Measurements from ENCODE around the gene MCRS1.

Gene MCRS1

GRCh38 chr12:49567611-49568441, at the start of gene MCRS1:
Gene MCRS1 (minus strand): TSS chr12:49568142. CDS start chr12:49566731, 1,411 bp downstream.
- peaks cover 47% of the 10 kb centered on the region for H3K79me2 ChIP-seq (ENCODE audit: low read length)
- no peaks in the 10 kb centered on the region for H3K27me3 ChIP-seq (replicated peaks; ENCODE audit: insufficient read depth, low read length)

GRCh38 chr12:49616533-49617219, 48.7 kb upstream of the MCRS1 start:
- no peaks in the 10 kb centered on the region for H3K9me2 ChIP-seq (replicated peaks; ENCODE audit: insufficient read depth, low read length)
- no peak for DNase-seq
- H3K27me3 ChIP-seq (replicated peaks; ENCODE audit: insufficient read depth, low read length) = 0 out of 2 replicates have a peak, but pooled peaks cover 7% of the 10 kb centered on the region
- no peak overlapping the region for H2AFZ ChIP-seq (ENCODE audit: low read length)
- H4K20me1 ChIP-seq (ENCODE audit: insufficient read depth, low read length) = no peaks in the 10 kb centered on the region
- no peak overlapping the region for H3K27ac ChIP-seq (ENCODE audit: low read length)
- peaks cover 5% of the 10 kb centered on the region; the same call in 1 of the 2 replicates for H3F3A ChIP-seq (ENCODE audit: insufficient read depth, low read length)
- H3K4me1 ChIP-seq (ENCODE audit: low read length) = peaks cover 2% of the 10 kb centered on the region
- H3K36me3 ChIP-seq (replicated peaks; ENCODE audit: insufficient read depth, low read length) = no peaks in the 10 kb centered on the region
- H3K9ac ChIP-seq (ENCODE audit: low read length) = no peak overlapping the region
- H3K9me3 ChIP-seq (replicated peaks; ENCODE audit: insufficient read depth, low read length) = no peaks in the 10 kb centered on the region
- H3K4me2 ChIP-seq (ENCODE audit: low read depth, low read length) = no peak overlapping the region
- no peak for TF ChIP-seq EZH2 (optimal IDR thresholded peaks at IDR 0.05; ENCODE audit: low read depth, low read length)
- H3K4me3 ChIP-seq (ENCODE audit: low read length) = no peak overlapping the region
- no peaks in the 10 kb centered on the region for H3K79me2 ChIP-seq (ENCODE audit: low read length)

More at GRCh38 chr12:49567611-49568441, at the start of gene MCRS1:
- TF ChIP-seq EZH2phosphoT487 (IDR thresholded peaks at IDR 0.05; ENCODE audit: low read length) = no peak
- TF ChIP-seq EZH2 (optimal IDR thresholded peaks at IDR 0.05; ENCODE audit: low read depth, low read length) = no peak
- TF ChIP-seq CTCF (IDR thresholded peaks at IDR 0.05; ENCODE audit: low read length) = no peak
- Histone ChIP-seq H3K36me3 (replicated peaks; ENCODE audit: insufficient read depth, low read length) (no peaks in the 10 kb centered on the region), H4K20me1 (ENCODE audit: insufficient read depth, low read length) (no peaks in the 10 kb centered on the region), H3K27ac (ENCODE audit: low read length) (peak within 1 kb of the TSS; percentile 59; the same call in 1 of the 2 replicates), H3K4me2 (ENCODE audit: low read depth, low read length) (peak within 1 kb of the TSS; percentile 86), H3F3A (ENCODE audit: insufficient read depth, low read length) (no peaks in the 10 kb centered on the region), H3K9me3 (replicated peaks; ENCODE audit: insufficient read depth, low read length) (no peaks in the 10 kb centered on the region), H2AFZ (ENCODE audit: low read length) (peak within 1 kb of the TSS; percentile 96), H3K9ac (ENCODE audit: low read length) (peak within 1 kb of the TSS; percentile 86), H3K4me1 (ENCODE audit: low read length) (peaks cover 4% of the 10 kb centered on the region; the same call in 1 of the 2 replicates), H3K4me3 (ENCODE audit: low read length) (peak within 1 kb of the TSS; percentile 96), H3K9me2 (replicated peaks; ENCODE audit: insufficient read depth, low read length) (no peaks in the 10 kb centered on the region)
- peak; percentile 97 for DNase-seq

- H2AFZ ChIP-seq (ENCODE audit: low read length) = no peak overlapping the region
- H3K9me2 ChIP-seq (replicated peaks; ENCODE audit: insufficient read depth, low read length) = no peaks in the 10 kb centered on the region
- H3K27me3 ChIP-seq (replicated peaks; ENCODE audit: insufficient read depth, low read length) = 0 out of 2 replicates have a peak, but pooled peaks cover 7% of the 10 kb centered on the region
- H3K27ac ChIP-seq (ENCODE audit: low read length) = no peak overlapping the region
- no peaks in the 10 kb centered on the region for H3K9me3 ChIP-seq (replicated peaks; ENCODE audit: insufficient read depth, low read length)
- TF ChIP-seq EZH2phosphoT487 (IDR thresholded peaks at IDR 0.05; ENCODE audit: low read length) = no peak
- no peak for TF ChIP-seq EZH2 (optimal IDR thresholded peaks at IDR 0.05; ENCODE audit: low read depth, low read length)
- TF ChIP-seq CTCF (IDR thresholded peaks at IDR 0.05; ENCODE audit: low read length) = no peak
- no peaks in the 10 kb centered on the region for H3F3A ChIP-seq (ENCODE audit: insufficient read depth, low read length)
- no peaks in the 10 kb centered on the region for H3K4me1 ChIP-seq (ENCODE audit: low read length)
- H3K9ac ChIP-seq (ENCODE audit: low read length) = no peak overlapping the region
- no peak for DNase-seq
- no peaks in the 10 kb centered on the region for H3K79me2 ChIP-seq (ENCODE audit: low read length)
- H3K4me2 ChIP-seq (ENCODE audit: low read depth, low read length) = no peak overlapping the region
- no peak overlapping the region for H3K4me3 ChIP-seq (ENCODE audit: low read length)
- no peaks in the 10 kb centered on the region for H4K20me1 ChIP-seq (ENCODE audit: insufficient read depth, low read length)
- H3K36me3 ChIP-seq (replicated peaks; ENCODE audit: insufficient read depth, low read length) = no peaks in the 10 kb centered on the region
Measured at GRCh38 chr12:49615725-49616124, 47.8 kb upstream of the MCRS1 start.
